Stomach smooth muscle (tissue), 2 donors: ENCODE results near the gene ZEB2.

Source experiments
- H3K27ac ChIP-seq: one replicate; pipeline ENCODE4 v1.7.0; 2013; ENCODE audit warnings: mild to moderate bottlenecking, low read length, inconsistent platforms
- H3K27me3 ChIP-seq, 2 donors: one replicate each; pipeline ENCODE4 v1.7.0; 2013; ENCODE audit warnings: low read length in 2 of 2; ENCODE audit not compliant: insufficient read depth in 2 of 2, control insufficient read depth in 1 of 2
- H3K36me3 ChIP-seq, 2 donors: one replicate each; pipeline ENCODE4 v1.7.0; 2013; ENCODE audit warnings: low read length in 2 of 2; ENCODE audit not compliant: control insufficient read depth in 2 of 2, insufficient read depth in 2 of 2
- H3K4me1 ChIP-seq: one replicate; pipeline ENCODE4 v1.7.0; 2013; ENCODE audit warnings: low read length; ENCODE audit not compliant: control insufficient read depth, insufficient read depth
- H3K4me3 ChIP-seq, 2 donors: one replicate each; pipeline ENCODE4 v1.7.0; 2013; ENCODE audit warnings: low read length in 2 of 2
- H3K9ac ChIP-seq, 2 donors: one replicate each; pipeline ENCODE4 v1.7.0; 2013; ENCODE audit warnings: low read length in 2 of 2, mild to moderate bottlenecking in 1 of 2
- H3K9me3 ChIP-seq, 2 donors: one replicate each; pipeline ENCODE4 v1.7.0; 2013; ENCODE audit warnings: low read length in 2 of 2; ENCODE audit not compliant: control insufficient read depth in 2 of 2
- donor health status: healthy.
- donor health status: Pancreatic carcinoma.

Gene ZEB2

DNA sequence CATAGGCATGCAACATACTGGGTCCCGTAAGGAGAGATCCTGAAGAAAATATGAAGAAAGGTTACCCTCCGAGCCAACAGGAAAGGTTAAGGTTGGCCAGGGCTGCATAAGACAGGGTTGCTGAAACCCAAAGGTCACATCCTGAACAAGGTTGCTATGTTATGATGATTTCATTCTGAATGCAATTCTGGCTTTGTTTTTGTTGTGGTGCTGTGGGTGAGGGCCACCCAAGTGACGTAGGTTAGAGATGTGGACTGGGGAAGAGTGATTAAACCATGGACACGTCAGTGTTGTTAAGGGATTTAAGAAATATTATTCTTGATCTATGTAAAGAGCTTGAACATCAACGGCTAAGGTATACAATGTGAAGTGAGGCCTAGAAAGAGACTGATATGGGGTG lies 60.0 kb downstream of the ZEB2 start:
- Histone ChIP-seq H3K4me3 (no peak overlapping the region), H3K9ac (no peak overlapping the region), H3K9me3 (no peaks in the 10 kb centered on the region), H3K27ac (no peak overlapping the region), H3K4me1 (no peaks in the 10 kb centered on the region), H3K27me3 (no peaks in the 10 kb centered on the region), H3K36me3 (no peaks in the 10 kb centered on the region)

DNA sequence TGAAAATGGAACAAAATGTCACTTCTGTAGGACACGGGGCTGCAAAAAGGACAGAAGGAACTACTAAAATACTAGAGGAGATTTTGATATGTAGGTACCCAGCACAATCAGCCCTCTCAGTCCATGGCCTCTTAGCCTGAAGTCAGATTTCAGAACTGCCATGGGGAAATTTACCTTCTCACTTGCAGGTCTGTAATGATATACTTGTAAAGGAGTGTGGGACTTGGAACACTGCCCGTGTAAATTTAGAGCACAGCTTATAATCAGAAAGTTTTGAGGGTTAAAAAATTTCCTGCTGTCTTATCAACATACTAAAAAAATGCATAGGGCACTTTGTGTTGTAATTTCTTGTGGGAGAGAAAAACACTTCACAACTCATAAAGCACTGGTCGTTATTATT lies 60.6 kb downstream of the ZEB2 start:
- Histone ChIP-seq H3K9me3 (no peaks in the 10 kb centered on the region), H3K9ac (no peak overlapping the region), H3K27me3 (no peaks in the 10 kb centered on the region), H3K4me1 (no peaks in the 10 kb centered on the region), H3K27ac (no peak overlapping the region), H3K36me3 (no peaks in the 10 kb centered on the region), H3K4me3 (no peak overlapping the region)

DNA sequence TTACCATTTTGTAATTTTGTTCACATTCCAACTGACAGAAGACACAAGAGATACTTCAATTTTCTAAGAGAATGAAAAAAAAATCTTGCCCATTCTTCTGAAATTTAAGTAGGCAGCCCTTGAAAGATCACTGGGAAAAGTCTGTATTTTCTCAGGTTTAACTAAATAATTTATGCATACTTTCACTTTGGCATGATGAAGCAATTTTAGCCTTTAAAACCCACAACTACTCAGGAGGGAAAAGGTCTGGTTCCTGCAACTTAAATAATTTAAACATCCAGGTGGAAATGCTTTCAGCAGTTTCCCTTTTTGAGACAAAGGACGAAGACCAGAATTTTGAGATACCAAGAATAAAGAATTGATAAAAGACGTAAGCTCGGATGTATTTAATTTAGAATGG lies 61.4 kb downstream of the ZEB2 start:
- Histone ChIP-seq H3K36me3 (no peaks in the 10 kb centered on the region), H3K4me3 (no peak overlapping the region), H3K9ac (no peak overlapping the region), H3K27ac (no peak overlapping the region), H3K27me3 (no peaks in the 10 kb centered on the region), H3K9me3 (no peaks in the 10 kb centered on the region), H3K4me1 (no peaks in the 10 kb centered on the region)

DNA sequence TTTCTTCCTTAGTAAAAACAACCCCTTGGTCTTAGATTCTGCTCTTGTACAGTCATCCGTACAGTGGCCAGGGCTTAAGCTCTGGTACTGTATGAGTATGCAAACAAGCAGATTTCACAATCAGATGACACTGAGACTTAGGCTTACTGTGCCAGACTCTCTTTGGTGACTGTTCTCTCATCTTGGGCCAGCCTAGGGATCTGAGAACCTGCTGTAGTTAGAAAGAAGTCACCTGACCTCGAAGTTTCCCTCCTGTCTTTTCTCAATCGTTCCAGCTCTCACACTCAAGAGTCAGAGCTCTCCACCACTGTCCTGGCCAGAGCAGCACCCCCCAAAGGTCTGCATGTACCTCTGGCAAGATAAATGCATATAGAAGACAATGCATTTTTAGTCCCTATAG lies 63.2 kb downstream of the ZEB2 start:
- no peak overlapping the region for H3K27ac ChIP-seq
- no peak overlapping the region for H3K9ac ChIP-seq
- H3K4me1 ChIP-seq = no peaks in the 10 kb centered on the region
- H3K36me3 ChIP-seq = no peaks in the 10 kb centered on the region
- no peak overlapping the region for H3K4me3 ChIP-seq
- no peaks in the 10 kb centered on the region for H3K9me3 ChIP-seq
- peaks cover 0 to 4% of the 10 kb centered on the region in 2 donors for H3K27me3 ChIP-seq

DNA sequence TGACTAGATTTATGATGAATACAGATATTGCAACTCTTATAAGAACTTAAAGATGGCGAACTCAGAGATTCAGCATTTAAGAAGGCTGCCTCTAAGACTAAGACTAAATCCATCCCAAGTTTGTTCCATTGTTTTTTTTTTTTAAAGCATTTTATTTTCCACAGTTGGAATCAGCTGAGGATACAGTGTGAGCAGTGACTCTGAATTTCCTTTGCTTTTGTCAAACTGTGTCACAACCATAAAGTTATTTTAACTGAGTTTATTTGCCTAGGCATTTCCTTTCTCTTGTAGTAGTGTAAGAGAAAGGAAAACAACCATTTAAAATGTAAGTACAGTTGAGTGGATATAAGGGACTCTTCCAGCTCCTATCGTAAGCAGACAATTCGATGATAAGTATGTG lies 63.9 kb downstream of the ZEB2 start:
- Histone ChIP-seq H3K4me1 (no peaks in the 10 kb centered on the region), H3K4me3 (no peak overlapping the region)

DNA sequence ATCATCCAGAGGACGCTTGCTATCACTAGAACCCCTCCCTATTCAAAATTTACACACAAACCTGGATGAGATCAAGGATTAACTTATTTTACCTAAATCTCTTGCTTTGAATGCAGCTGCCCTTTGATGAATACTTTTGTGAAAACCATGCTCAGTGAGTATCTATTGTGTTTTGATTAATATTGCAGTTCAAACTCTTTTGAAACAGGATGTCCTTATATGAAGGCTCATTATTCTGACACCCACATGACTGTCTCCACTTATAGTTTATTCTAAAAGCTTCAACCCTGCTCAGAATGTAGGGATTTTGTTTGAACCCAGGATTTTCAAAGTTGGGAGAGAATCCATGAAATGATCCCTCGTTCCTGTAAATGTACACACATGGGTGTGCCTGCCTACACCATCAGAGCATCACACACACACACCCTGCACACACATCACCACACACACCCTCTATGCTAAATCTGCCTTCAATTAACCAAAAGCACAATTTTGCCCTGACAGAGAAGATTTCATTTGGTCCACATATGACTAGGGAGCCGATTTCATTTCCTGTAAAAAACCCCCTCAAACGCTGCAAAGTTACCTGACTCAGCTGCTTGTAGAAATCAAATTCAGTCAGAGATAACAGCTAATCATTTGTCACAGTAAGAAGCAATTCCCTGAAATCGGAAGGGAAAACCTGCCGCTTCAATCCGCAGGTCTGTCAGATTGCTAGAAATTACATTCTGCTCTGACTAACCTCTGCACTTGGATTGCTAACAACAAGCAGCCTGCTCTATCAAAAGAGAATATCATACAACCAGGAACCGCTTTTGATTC lies 65.2 kb downstream of the ZEB2 start:
- Histone ChIP-seq H3K4me1 (no peaks in the 10 kb centered on the region), H3K27me3 (peaks cover 0 to 4% of the 10 kb centered on the region in 2 donors), H3K27ac (no peak overlapping the region)

More for the DNA sequence above, 63.9 kb downstream of the ZEB2 start:
- Histone ChIP-seq H3K27me3 (peaks cover 0 to 4% of the 10 kb centered on the region in 2 donors), H3K9me3 (no peaks in the 10 kb centered on the region), H3K9ac (no peak overlapping the region), H3K27ac (no peak overlapping the region), H3K36me3 (no peaks in the 10 kb centered on the region)

DNA sequence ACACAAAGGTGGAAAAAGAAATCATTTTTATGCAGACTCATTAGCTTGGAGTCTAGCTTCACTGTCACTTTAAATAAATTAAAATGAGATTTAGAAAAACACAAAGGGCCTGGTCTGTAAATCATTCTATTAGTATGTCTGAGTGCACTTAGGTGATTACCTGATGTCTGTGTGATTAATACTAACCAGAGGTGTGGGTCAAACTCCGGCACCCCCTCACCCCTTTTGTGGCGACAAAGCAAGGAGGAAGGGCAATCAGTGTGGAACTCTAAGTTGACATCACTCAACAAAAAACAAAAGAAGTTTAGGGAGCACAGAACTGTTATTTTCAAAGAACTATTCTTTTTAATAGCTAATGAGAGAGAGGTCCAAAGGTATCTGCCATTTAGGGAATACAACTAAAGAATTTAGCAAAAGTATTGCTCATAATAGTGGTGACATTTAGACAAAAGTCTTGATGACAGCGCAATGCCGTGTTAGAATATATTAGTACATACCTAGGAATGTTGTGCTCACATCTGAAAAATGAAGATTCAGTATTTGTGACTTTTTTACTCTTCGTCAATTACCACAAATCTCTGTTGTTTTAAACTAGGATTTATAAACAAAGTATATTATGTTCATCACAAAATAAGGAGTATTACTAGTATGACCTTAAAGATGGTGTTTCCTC lies 66.3 kb downstream of the ZEB2 start:
- Histone ChIP-seq H3K4me1 (peaks cover 2% of the 10 kb centered on the region), H3K9me3 (no peaks in the 10 kb centered on the region), H3K27ac (no peak overlapping the region), H3K36me3 (no peaks in the 10 kb centered on the region), H3K4me3 (no peak overlapping the region), H3K9ac (no peak overlapping the region), H3K27me3 (peaks cover 0 to 4% of the 10 kb centered on the region in 2 donors)

More for the DNA sequence above, 65.2 kb downstream of the ZEB2 start:
- H3K9me3 ChIP-seq = no peaks in the 10 kb centered on the region
- no peak overlapping the region for H3K9ac ChIP-seq
- H3K4me3 ChIP-seq = no peak overlapping the region
- H3K36me3 ChIP-seq = no peaks in the 10 kb centered on the region

DNA sequence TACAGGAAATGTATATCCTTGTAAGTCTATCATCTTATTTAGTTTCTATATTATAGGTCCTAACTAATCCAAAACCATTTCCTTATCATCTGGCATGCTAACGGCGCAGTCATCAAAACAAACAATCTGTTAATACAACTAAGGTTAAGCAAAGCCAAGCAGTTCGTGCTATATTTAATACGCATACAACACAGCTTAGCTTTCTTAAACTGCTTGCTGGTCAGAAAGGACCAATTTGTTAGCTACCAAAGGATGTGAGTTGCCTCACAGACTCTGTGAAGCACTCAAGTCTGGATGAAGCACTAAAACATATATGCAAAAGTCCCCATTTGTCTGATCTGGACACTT lies 67.0 kb downstream of the ZEB2 start:
- Histone ChIP-seq H3K4me3 (no peak overlapping the region), H3K9me3 (no peaks in the 10 kb centered on the region), H3K36me3 (no peaks in the 10 kb centered on the region), H3K27ac (no peak overlapping the region), H3K9ac (no peak overlapping the region), H3K4me1 (peaks cover 4% of the 10 kb centered on the region), H3K27me3 (peaks cover 0 to 4% of the 10 kb centered on the region in 2 donors)

DNA sequence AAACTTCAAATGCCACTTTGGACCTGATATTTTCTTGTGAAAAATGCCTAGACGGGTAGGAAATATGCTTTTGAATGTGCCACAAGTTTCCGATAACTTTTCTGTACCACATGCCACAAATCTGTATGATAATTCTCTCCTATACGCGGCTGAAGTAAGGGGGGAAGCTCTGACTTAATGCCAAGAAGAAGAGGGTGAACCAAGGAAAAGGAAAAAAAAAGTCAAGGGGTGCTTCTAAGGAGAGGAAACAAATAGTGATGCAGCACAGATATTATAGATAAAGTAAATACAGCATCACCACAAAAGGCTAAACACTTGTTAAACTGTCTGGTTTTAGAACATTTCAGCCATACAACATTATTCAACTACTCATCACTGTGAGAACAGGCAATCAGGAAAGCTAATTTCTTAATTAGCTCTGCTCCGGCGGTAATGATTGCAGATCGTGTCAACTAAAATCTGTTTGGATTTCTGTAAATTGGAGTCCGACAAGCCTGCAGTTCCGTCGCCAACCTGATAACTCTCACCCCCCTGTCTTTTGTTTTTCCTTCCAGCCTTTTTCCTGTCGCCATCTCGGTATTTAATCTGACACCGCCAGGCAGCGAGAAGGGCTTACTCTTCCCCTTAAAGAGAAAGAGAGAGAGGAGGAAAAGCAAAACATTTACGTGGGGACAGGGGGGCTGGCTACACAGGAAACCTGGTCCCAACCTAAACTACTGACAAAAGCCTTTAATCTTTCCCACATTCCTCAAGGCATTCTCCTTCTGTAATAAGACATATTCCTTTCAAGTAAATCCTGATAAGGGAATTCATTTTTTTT lies 67.5 kb downstream of the ZEB2 start:
- Histone ChIP-seq H3K4me1 (peaks cover 4% of the 10 kb centered on the region), H3K27ac (no peak overlapping the region)

DNA sequence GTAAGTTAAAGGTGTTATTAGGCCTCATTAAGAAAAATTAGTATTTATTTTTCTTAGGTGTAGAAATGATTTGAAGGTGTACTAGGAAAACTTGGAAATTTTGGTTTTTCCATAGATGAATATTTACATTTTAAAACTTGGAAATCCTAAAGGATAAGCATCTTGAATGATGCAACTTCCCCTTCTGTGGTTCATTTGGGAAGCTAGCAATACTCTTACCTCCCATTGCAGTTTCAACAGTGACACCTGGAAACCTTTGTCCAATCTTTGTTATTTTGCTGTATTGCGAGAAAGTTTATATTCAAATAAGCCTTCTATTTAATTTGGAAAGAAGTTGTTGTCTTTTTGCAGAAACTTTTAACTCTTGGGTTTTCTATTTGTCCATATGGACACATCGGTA lies 68.5 kb downstream of the ZEB2 start:
- Histone ChIP-seq H3K36me3 (no peaks in the 10 kb centered on the region), H3K27ac (no peak overlapping the region), H3K9ac (no peak overlapping the region), H3K9me3 (no peaks in the 10 kb centered on the region), H3K27me3 (peaks cover 0 to 4% of the 10 kb centered on the region in 2 donors), H3K4me3 (no peak overlapping the region), H3K4me1 (peaks cover 4% of the 10 kb centered on the region)

More for the DNA sequence above, 67.5 kb downstream of the ZEB2 start:
- no peak overlapping the region for H3K9ac ChIP-seq
- H3K9me3 ChIP-seq = no peaks in the 10 kb centered on the region
- peak overlapping the region in 1 of 2 donors; percentile 10 for H3K4me3 ChIP-seq
- no peaks in the 10 kb centered on the region for H3K36me3 ChIP-seq
- H3K27me3 ChIP-seq = peaks cover 0 to 4% of the 10 kb centered on the region in 2 donors
